ENCODE results near the gene MPL. TPM values are rescaled to one million over a fixed set of nuclear protein-coding genes. Genes with fewer than 3 reads are reported as not detected.

Gene MPL
- total and polyA plus RNA-seq, 2 of the 13 experiments (the other 11 are each of a cell fraction or from before 2014, with no cell fraction given) = not detected

DNA sequence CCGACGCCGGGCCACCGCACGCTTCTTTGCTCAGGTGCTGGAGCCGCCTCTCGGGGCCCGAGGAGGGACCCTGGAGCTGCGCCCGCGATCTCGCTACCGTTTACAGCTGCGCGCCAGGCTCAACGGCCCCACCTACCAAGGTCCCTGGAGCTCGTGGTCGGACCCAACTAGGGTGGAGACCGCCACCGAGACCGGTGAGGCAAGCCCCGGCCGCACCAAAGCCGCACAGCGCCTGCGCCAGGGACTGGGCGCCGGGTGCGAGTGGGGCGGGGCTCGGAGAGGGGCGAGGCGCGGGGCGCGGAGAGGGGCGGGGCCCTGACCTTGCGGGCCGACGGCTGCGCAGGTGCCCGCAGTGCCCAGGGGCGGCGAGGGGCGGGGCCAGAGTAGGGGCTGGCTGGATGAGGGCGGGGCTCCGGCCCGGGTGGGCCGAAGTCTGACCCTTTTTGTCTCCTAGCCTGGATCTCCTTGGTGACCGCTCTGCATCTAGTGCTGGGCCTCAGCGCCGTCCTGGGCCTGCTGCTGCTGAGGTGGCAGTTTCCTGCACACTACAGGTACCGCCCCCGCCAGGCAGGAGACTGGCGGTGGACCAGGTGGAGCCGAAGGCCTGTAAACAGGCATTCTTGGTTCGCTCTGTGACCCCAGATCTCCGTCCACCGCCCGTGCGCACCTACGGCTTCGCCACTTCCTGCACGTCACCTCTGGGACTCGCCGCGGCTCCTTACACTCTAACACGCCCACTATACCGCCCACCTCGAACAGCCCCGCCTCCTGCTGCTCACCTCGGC is 11.4 kb downstream of the MPL start (continued):
- TF ChIP-seq, protein P1, sequence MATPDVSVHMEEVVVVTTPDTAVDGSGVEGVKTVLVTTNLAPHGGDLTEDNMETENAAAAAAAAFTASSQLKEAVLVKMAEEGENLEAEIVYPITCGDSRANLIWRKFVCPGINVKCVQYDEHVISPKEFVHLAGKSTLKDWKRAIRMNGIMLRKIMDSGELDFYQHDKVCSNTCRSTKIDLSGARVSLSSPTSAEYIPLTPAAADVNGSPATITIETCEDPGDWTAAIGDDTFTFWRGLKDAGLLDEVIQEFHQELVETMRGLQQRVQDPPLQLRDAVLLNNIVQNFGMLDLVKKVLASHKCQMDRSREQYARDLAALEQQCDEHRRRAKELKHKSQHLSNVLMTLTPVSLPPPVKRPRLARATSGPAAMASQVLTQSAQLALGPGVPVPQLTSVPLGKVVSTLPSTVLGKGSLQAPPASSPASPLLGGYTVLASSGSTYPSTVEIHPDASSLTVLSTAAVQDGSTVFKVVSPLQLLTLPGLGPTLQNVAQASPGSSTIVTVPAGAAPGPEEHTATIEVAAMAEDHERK (CRISPR knock-in tag; IDR thresholded peaks at IDR 0.05; ENCODE audit: low read depth) = no peak
- no peak for TF ChIP-seq TBL1XR1 (IDR thresholded peaks at IDR 0.05; ENCODE audit: borderline replicate concordance, low read length, partially characterized antibody)
- TF ChIP-seq, protein P2, sequence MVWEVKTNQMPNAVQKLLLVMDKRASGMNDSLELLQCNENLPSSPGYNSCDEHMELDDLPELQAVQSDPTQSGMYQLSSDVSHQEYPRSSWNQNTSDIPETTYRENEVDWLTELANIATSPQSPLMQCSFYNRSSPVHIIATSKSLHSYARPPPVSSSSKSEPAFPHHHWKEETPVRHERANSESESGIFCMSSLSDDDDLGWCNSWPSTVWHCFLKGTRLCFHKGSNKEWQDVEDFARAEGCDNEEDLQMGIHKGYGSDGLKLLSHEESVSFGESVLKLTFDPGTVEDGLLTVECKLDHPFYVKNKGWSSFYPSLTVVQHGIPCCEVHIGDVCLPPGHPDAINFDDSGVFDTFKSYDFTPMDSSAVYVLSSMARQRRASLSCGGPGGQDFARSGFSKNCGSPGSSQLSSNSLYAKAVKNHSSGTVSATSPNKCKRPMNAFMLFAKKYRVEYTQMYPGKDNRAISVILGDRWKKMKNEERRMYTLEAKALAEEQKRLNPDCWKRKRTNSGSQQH (CRISPR knock-in tag; IDR thresholded peaks at IDR 0.05; ENCODE audit: low read depth) = peak; percentile 65
- TF ChIP-seq BORCS8-MEF2B (CRISPR knock-in tag; IDR thresholded peaks at IDR 0.05) = 0 out of 2 replicates have a peak, but pooled peaks have one; percentile 31
- no peak for TF ChIP-seq RBM22 (optimal IDR thresholded peaks at IDR 0.05; ENCODE audit: low read length)
- no peak for TF ChIP-seq KAT2B (IDR thresholded peaks at IDR 0.05; ENCODE audit: borderline replicate concordance, low read depth, low read length)
- TF ChIP-seq KDM4B (CRISPR knock-in tag; IDR thresholded peaks at IDR 0.05) = peak; percentile 58; the same call in 1 of the 2 replicates
- TF ChIP-seq SCMH1 (CRISPR knock-in tag; IDR thresholded peaks at IDR 0.05; ENCODE audit: borderline replicate concordance) = no peak
- TF ChIP-seq ZNF841 (CRISPR knock-in tag; IDR thresholded peaks at IDR 0.05; ENCODE audit: borderline replicate concordance) = no peak
- TF ChIP-seq NPAS2 (CRISPR knock-in tag; IDR thresholded peaks at IDR 0.05; ENCODE audit: borderline replicate concordance) = no peak
- TF ChIP-seq, protein P3, sequence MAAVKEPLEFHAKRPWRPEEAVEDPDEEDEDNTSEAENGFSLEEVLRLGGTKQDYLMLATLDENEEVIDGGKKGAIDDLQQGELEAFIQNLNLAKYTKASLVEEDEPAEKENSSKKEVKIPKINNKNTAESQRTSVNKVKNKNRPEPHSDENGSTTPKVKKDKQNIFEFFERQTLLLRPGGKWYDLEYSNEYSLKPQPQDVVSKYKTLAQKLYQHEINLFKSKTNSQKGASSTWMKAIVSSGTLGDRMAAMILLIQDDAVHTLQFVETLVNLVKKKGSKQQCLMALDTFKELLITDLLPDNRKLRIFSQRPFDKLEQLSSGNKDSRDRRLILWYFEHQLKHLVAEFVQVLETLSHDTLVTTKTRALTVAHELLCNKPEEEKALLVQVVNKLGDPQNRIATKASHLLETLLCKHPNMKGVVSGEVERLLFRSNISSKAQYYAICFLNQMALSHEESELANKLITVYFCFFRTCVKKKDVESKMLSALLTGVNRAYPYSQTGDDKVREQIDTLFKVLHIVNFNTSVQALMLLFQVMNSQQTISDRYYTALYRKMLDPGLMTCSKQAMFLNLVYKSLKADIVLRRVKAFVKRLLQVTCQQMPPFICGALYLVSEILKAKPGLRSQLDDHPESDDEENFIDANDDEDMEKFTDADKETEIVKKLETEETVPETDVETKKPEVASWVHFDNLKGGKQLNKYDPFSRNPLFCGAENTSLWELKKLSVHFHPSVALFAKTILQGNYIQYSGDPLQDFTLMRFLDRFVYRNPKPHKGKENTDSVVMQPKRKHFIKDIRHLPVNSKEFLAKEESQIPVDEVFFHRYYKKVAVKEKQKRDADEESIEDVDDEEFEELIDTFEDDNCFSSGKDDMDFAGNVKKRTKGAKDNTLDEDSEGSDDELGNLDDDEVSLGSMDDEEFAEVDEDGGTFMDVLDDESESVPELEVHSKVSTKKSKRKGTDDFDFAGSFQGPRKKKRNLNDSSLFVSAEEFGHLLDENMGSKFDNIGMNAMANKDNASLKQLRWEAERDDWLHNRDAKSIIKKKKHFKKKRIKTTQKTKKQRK (IDR thresholded peaks at IDR 0.05; ENCODE audit: low read length) = no peak
- TF ChIP-seq JDP2 (CRISPR knock-in tag; IDR thresholded peaks at IDR 0.05; ENCODE audit: borderline replicate concordance) = no peak
- TF ChIP-seq, protein P4, sequence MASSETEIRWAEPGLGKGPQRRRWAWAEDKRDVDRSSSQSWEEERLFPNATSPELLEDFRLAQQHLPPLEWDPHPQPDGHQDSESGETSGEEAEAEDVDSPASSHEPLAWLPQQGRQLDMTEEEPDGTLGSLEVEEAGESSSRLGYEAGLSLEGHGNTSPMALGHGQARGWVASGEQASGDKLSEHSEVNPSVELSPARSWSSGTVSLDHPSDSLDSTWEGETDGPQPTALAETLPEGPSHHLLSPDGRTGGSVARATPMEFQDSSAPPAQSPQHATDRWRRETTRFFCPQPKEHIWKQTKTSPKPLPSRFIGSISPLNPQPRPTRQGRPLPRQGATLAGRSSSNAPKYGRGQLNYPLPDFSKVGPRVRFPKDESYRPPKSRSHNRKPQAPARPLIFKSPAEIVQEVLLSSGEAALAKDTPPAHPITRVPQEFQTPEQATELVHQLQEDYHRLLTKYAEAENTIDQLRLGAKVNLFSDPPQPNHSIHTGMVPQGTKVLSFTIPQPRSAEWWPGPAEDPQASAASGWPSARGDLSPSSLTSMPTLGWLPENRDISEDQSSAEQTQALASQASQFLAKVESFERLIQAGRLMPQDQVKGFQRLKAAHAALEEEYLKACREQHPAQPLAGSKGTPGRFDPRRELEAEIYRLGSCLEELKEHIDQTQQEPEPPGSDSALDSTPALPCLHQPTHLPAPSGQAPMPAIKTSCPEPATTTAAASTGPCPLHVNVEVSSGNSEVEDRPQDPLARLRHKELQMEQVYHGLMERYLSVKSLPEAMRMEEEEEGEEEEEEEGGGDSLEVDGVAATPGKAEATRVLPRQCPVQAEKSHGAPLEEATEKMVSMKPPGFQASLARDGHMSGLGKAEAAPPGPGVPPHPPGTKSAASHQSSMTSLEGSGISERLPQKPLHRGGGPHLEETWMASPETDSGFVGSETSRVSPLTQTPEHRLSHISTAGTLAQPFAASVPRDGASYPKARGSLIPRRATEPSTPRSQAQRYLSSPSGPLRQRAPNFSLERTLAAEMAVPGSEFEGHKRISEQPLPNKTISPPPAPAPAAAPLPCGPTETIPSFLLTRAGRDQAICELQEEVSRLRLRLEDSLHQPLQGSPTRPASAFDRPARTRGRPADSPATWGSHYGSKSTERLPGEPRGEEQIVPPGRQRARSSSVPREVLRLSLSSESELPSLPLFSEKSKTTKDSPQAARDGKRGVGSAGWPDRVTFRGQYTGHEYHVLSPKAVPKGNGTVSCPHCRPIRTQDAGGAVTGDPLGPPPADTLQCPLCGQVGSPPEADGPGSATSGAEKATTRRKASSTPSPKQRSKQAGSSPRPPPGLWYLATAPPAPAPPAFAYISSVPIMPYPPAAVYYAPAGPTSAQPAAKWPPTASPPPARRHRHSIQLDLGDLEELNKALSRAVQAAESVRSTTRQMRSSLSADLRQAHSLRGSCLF (CRISPR knock-in tag; IDR thresholded peaks at IDR 0.05; ENCODE audit: borderline replicate concordance) = no peak
- no peak for TF ChIP-seq SMARCC2 (IDR thresholded peaks at IDR 0.05)
- peak; percentile 15; the same call in 1 of the 2 replicates for TF ChIP-seq ZNF619 (CRISPR knock-in tag; IDR thresholded peaks at IDR 0.05)
- TF ChIP-seq, protein P5, sequence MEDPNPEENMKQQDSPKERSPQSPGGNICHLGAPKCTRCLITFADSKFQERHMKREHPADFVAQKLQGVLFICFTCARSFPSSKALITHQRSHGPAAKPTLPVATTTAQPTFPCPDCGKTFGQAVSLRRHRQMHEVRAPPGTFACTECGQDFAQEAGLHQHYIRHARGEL (CRISPR knock-in tag; IDR thresholded peaks at IDR 0.05) = no peak
- TF ChIP-seq ZNF839 (CRISPR knock-in tag; IDR thresholded peaks at IDR 0.05; ENCODE audit: borderline replicate concordance) = peak; percentile 42; the same call in 1 of the 2 replicates

All from HepG2 (cell line).